Stimulated activated CD4-positive, alpha-beta T cell treated with anti-CD3 and anti-CD28 coated beads, Interleukin-15, amount 100 ng/mL, for 48 hours (primary cell): ENCODE measurements around the gene SULF2.
A peak's percentile ranks its signal among the peaks of the same experiment; 100 is the strongest.

Source experiments
- DNase-seq, 2 donors: peaks; one replicate each; pipeline ENCODE4 v3.0.0-alpha.2; 2020; ENCODE audit warnings: low read depth in 2 of 2

Gene SULF2

GRCh38 chr20:47684306-47685080 lies 100.8 kb downstream of the SULF2 start:
- DNase-seq = no peak

GRCh38 chr20:47682916-47683315 lies 102.4 kb downstream of the SULF2 start:
- DNase-seq = no peak

- DNase-seq = no peak
Measured at GRCh38 chr20:47682028-47682783, 103.1 kb downstream of the SULF2 start.

GRCh38 chr20:47680804-47681529 lies 104.3 kb downstream of the SULF2 start:
- DNase-seq = no peak

GRCh38 chr20:47679462-47679861 lies 105.8 kb downstream of the SULF2 start:
- no peak for DNase-seq

- DNase-seq = no peak
Measured at GRCh38 chr20:47678536-47678935, 106.7 kb downstream of the SULF2 start.

- peak; percentile 30 to 57 for DNase-seq
Measured at GRCh38 chr20:47677635-47678453, 107.4 kb downstream of the SULF2 start.

GRCh38 chr20:47676912-47677634 lies 108.2 kb downstream of the SULF2 start:
- no peak for DNase-seq

GRCh38 chr20:47676219-47676721 lies 109.0 kb downstream of the SULF2 start:
- DNase-seq = no peak

GRCh38 chr20:47675190-47676142 lies 109.8 kb downstream of the SULF2 start:
- DNase-seq = no peak

- DNase-seq = no peak
Measured at GRCh38 chr20:47674686-47675085, 110.6 kb downstream of the SULF2 start.

GRCh38 chr20:47674145-47674544 lies 111.1 kb downstream of the SULF2 start:
- no peak for DNase-seq

GRCh38 chr20:47673671-47673955 lies 111.7 kb downstream of the SULF2 start:
- DNase-seq = no peak

GRCh38 chr20:47672886-47673670 lies 112.2 kb downstream of the SULF2 start:
- no peak for DNase-seq

- no peak for DNase-seq
Measured at GRCh38 chr20:47672166-47672565, 113.1 kb downstream of the SULF2 start.

GRCh38 chr20:47670913-47671312 lies 114.4 kb downstream of the SULF2 start:
- DNase-seq = no peak

GRCh38 chr20:47669927-47670890 lies 115.1 kb downstream of the SULF2 start:
- no peak for DNase-seq

GRCh38 chr20:47669489-47669888 lies 115.8 kb downstream of the SULF2 start:
- no peak for DNase-seq
